Activated T-helper 17 cell treated with anti-CD3 and anti-CD28 coated beads, Interleukin-2, amount 50 U/mL, for 72 hours (primary cell): ENCODE measurements around the gene TBC1D7. TPM values are rescaled to one million over a fixed set of nuclear protein-coding genes. Genes with fewer than 3 reads are reported as not detected.

Experiments
- ATAC-seq: fragments of 150-1000 bp; cut with Tn5 transposase; replicated peaks from 2 replicates; pipeline ENCODE4 v1.10.0; 2021; ENCODE audit warnings: mild to moderate bottlenecking, moderate library complexity
- H3K27ac Mint-ChIP-seq: one replicate; pipeline ENCODE4 v1.8.0; 2022; ENCODE audit warnings: mixed read lengths
- H3K27me3 Mint-ChIP-seq: one replicate; pipeline ENCODE4 v1.8.0; 2022; ENCODE audit warnings: mixed read lengths
- H3K36me3 Mint-ChIP-seq: one replicate; pipeline ENCODE4 v1.8.0; 2022; ENCODE audit warnings: low read depth, mild to moderate bottlenecking, mixed read lengths
- H3K4me1 Mint-ChIP-seq: one replicate; pipeline ENCODE4 v1.8.0; 2022; ENCODE audit warnings: mixed read lengths
- H3K4me3 Mint-ChIP-seq: one replicate; pipeline ENCODE4 v1.8.0; 2022; ENCODE audit warnings: mild to moderate bottlenecking, mixed read lengths
- H3K9me3 Mint-ChIP-seq: one replicate; pipeline ENCODE4 v1.8.0; 2022; ENCODE audit warnings: mixed read lengths
- total RNA-seq, 2 donors: library from RNA; stranded (reverse); gene quantifications; one replicate each; pipeline ENCODE4 v1.2.3, GENCODE V29; 2022

TBC1D7 gene
- 10 to 100 TPM in 1 of 2 donors, 1 to 10 TPM in 1; 9.6 to 16.2 TPM for total RNA-seq

GRCh38 chr6:13328076-13328874 is at the start of gene TBC1D7:
Gene TBC1D7, minus strand, starts transcription at chr6:13328537. Its CDS starts 1,639 bp downstream, at chr6:13326898.
- Mint-ChIP-seq H3K36me3 (peaks cover 33% of the 10 kb centered on the region), H3K4me1 (peaks cover 7% of the 10 kb centered on the region), H3K27ac (peak within 1 kb of the TSS; percentile 94), H3K27me3 (no peaks in the 10 kb centered on the region), H3K9me3 (no peaks in the 10 kb centered on the region), H3K4me3 (peak within 1 kb of the TSS; percentile 92)
- peak; percentile 95 for ATAC-seq

DNA sequence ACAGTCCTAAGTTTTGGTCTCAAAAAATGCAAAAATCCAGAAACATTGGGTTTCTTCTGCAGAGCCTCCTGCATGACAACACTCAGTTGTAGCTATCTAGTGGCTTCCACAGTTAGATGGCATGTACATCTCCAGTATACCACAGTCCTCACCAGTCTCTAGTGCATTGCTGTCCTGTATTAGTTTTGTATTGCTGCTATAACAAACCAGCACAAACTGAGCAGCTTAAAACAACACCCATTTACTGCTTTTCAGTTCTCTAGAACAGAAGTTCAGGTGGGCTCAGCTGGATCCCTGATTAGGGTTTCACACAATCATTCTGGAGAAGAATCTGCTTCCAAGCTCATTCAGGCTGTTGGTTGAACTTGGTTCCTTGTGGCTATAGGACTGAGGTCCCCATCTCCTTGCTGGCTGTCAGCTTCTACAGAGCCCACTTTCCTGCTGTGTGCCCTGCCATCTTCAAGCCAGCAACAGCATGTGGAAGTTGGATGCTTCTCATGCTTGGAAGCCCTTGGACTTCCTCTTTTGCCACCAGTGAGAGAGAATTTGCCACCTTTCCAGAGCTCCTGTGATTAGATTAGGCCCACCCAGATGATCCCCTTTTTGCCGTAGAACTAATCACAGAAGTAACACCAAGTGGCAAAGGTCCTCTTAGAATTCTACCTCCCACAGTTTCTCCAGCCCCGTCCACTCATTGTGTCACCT is 48.9 kb upstream of the TBC1D7 start:
- H3K36me3 Mint-ChIP-seq: no peaks in the 10 kb centered on the region
- no peak for ATAC-seq

GRCh38 chr6:13375360-13375878 is 47.1 kb upstream of the TBC1D7 start:
- ATAC-seq: peak; percentile 93
- no peak overlapping the region for H3K27ac Mint-ChIP-seq
- H3K27me3 Mint-ChIP-seq: no peaks in the 10 kb centered on the region
- H3K9me3 Mint-ChIP-seq: no peaks in the 10 kb centered on the region
- H3K36me3 Mint-ChIP-seq: no peaks in the 10 kb centered on the region
- peak overlapping the region; percentile 23 for H3K4me3 Mint-ChIP-seq
- peaks cover 5% of the 10 kb centered on the region for H3K4me1 Mint-ChIP-seq

More for the DNA sequence above, 48.9 kb upstream of the TBC1D7 start:
- no peaks in the 10 kb centered on the region for H3K9me3 Mint-ChIP-seq
- no peak overlapping the region for H3K4me3 Mint-ChIP-seq
- H3K27me3 Mint-ChIP-seq: no peaks in the 10 kb centered on the region
- H3K4me1 Mint-ChIP-seq: peaks cover 5% of the 10 kb centered on the region
- H3K27ac Mint-ChIP-seq: no peak overlapping the region

DNA sequence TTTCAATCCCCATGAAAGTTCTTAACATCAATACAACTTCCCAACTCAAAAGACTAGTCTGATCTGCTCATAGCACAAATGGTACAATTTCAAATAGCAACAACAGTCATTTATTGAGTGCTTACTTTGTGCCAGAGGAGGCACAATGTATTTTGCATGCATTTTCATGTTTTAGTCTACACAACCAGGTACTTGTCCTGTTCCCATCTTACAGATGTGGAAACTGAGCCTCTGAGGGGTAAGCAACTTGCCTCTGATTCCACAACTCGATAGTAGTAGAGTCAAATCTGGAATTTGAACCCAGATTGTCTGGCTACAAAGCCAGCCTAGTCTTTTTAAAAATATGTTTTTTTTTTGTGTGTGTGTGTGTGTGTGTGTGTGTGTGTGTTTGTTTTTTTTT is 45.6 kb upstream of the TBC1D7 start:
- Mint-ChIP-seq H3K4me1 (peaks cover 5% of the 10 kb centered on the region), H3K36me3 (no peaks in the 10 kb centered on the region), H3K27me3 (no peaks in the 10 kb centered on the region), H3K4me3 (no peak overlapping the region), H3K9me3 (no peaks in the 10 kb centered on the region), H3K27ac (no peak overlapping the region)
- no peak for ATAC-seq

DNA sequence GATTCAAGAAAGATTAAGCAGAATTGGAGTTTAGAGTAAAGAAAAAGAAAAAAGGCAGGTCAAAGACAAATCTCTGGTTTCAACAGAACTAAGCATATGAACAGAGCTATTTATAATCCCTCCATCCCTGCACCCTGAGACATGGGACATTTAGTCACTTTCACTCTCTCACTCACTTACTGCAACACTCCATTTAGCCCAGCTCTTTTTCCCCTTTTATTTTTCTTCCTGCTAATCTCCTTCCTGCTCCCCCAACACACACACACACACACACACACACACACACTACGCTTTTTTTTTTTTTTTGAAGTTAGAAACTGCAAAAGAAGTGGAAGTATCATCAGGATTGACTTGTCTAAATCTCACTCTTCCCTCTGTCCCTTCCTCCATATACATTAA is 45.1 kb upstream of the TBC1D7 start:
- H3K27ac Mint-ChIP-seq: no peak overlapping the region
- no peaks in the 10 kb centered on the region for H3K36me3 Mint-ChIP-seq
- no peak overlapping the region for H3K4me3 Mint-ChIP-seq
- no peaks in the 10 kb centered on the region for H3K9me3 Mint-ChIP-seq
- ATAC-seq: no peak
- H3K27me3 Mint-ChIP-seq: no peaks in the 10 kb centered on the region
- H3K4me1 Mint-ChIP-seq: peaks cover 5% of the 10 kb centered on the region

GRCh38 chr6:13372688-13373487 is 44.6 kb upstream of the TBC1D7 start:
- Mint-ChIP-seq H3K27me3 (no peaks in the 10 kb centered on the region), H3K9me3 (no peaks in the 10 kb centered on the region), H3K36me3 (no peaks in the 10 kb centered on the region), H3K4me3 (no peak overlapping the region), H3K4me1 (peaks cover 5% of the 10 kb centered on the region), H3K27ac (no peak overlapping the region)
- no peak for ATAC-seq

- Mint-ChIP-seq H3K27me3 (no peaks in the 10 kb centered on the region), H3K4me1 (peaks cover 5% of the 10 kb centered on the region), H3K4me3 (no peak overlapping the region), H3K9me3 (no peaks in the 10 kb centered on the region), H3K27ac (no peak overlapping the region), H3K36me3 (no peaks in the 10 kb centered on the region)
- ATAC-seq: no peak
These were observed 43.7 kb upstream of the TBC1D7 start for GRCh38 chr6:13372076-13372475.

- H3K27ac Mint-ChIP-seq: no peak overlapping the region
- no peaks in the 10 kb centered on the region for H3K27me3 Mint-ChIP-seq
- no peaks in the 10 kb centered on the region for H3K9me3 Mint-ChIP-seq
- peaks cover 5% of the 10 kb centered on the region for H3K4me1 Mint-ChIP-seq
- no peak for ATAC-seq
- H3K36me3 Mint-ChIP-seq: no peaks in the 10 kb centered on the region
- H3K4me3 Mint-ChIP-seq: no peak overlapping the region
These were observed 43.2 kb upstream of the TBC1D7 start for GRCh38 chr6:13371421-13372072.

- no peaks in the 10 kb centered on the region for H3K27me3 Mint-ChIP-seq
- H3K9me3 Mint-ChIP-seq: no peaks in the 10 kb centered on the region
- H3K4me3 Mint-ChIP-seq: no peak overlapping the region
- no peaks in the 10 kb centered on the region for H3K36me3 Mint-ChIP-seq
- no peak for ATAC-seq
- peaks cover 5% of the 10 kb centered on the region for H3K4me1 Mint-ChIP-seq
- no peak overlapping the region for H3K27ac Mint-ChIP-seq
These were observed 42.3 kb upstream of the TBC1D7 start for GRCh38 chr6:13370623-13371022.

DNA sequence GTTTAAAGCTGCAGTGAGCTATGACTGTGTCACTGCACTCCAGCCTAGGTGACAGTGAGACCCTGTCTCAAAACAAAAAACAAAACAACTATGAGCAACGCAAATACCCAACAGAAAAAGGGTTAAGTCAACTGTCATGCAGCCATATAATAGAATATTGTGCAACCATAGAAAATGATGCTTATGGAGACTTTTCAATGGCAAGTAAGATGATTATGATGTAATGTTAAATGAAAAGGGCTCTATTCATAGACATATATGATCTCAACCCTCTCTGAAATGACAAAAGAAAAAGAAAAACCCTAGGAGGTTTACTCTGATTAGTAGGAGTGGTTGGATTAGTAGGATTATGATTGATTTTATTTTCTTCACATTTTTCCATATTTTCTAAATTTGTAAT is 41.3 kb upstream of the TBC1D7 start:
- ATAC-seq: no peak
- H3K27me3 Mint-ChIP-seq: no peaks in the 10 kb centered on the region

DNA sequence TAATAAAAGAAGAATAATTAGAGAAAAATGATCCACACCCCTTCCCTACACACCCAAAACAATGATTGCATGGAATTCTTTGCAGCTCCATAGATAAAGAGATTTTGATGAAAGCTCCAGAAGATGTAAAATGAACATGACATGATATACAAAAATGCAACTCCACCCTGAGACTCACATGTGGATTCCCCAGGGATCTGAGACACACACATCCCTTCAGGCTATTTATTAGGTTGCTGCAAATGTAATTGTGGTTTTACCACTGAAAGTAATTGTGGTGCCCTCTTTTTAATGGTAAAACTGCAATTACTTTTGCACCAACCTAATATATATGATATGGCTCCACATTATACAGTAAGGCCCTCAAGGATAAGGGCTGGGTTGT is 40.4 kb upstream of the TBC1D7 start:
- Mint-ChIP-seq H3K27ac (no peak overlapping the region), H3K4me1 (no peaks in the 10 kb centered on the region), H3K27me3 (no peaks in the 10 kb centered on the region), H3K9me3 (no peaks in the 10 kb centered on the region), H3K4me3 (no peak overlapping the region), H3K36me3 (no peaks in the 10 kb centered on the region)
- ATAC-seq: no peak

More for the DNA sequence above, 41.3 kb upstream of the TBC1D7 start:
- Mint-ChIP-seq H3K9me3 (no peaks in the 10 kb centered on the region), H3K27ac (no peak overlapping the region), H3K4me3 (no peak overlapping the region), H3K36me3 (no peaks in the 10 kb centered on the region), H3K4me1 (no peaks in the 10 kb centered on the region)

DNA sequence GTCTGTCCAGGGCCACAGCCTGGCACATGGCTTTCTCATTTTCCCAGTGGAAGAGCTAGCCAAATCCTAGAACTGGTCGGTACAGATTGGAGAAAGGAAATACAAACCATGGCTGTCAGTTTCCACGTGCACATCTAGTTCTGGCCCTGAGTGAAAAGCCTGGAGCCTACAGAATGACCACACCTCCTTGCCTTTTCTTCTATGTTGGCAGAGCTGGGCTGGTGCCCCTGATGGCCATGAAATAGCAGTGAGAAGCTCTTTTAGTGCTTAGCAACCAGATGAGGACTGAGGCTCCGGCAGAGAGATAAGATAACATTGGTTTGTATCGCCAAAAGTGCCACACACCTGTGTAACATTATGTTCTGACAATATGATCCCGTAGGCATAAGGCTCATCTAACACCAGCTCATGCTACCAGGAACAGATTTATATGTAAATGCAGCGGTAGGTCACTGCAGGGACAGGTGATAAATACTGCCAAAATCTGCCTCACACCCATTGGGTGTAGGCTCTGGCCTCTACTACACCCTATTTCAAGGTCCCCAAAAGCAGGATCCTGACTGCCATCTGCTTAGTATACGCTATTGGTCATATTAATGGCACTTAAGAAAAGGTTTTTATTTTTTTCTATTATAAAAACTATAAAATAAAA is 39.9 kb upstream of the TBC1D7 start:
- Mint-ChIP-seq H3K27ac (no peak overlapping the region), H3K4me1 (no peaks in the 10 kb centered on the region), H3K9me3 (no peaks in the 10 kb centered on the region), H3K27me3 (no peaks in the 10 kb centered on the region), H3K36me3 (no peaks in the 10 kb centered on the region), H3K4me3 (no peak overlapping the region)
- ATAC-seq: no peak

DNA sequence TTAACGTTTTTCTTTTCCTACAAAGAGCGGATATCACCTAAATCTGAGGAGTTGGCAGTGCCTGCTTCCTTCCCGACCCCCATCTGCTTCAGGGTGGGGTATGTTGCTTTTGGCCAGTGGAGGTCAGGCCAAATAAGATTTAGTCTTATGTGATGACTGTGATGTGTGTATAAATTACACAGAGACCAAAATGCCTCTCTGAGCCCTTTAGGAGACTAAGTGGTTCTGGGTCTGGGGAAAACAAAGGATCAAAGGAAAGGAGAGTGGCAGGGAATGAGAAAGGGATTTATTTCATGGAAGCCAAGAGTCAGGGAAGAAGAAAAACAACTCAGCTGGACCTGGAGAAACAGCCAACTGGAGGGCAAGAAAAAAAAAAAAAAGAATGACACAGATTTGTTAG is 39.1 kb upstream of the TBC1D7 start:
- no peak for ATAC-seq
- Mint-ChIP-seq H3K9me3 (no peaks in the 10 kb centered on the region), H3K36me3 (no peaks in the 10 kb centered on the region), H3K4me1 (no peaks in the 10 kb centered on the region), H3K27ac (no peak overlapping the region), H3K27me3 (no peaks in the 10 kb centered on the region), H3K4me3 (no peak overlapping the region)

DNA sequence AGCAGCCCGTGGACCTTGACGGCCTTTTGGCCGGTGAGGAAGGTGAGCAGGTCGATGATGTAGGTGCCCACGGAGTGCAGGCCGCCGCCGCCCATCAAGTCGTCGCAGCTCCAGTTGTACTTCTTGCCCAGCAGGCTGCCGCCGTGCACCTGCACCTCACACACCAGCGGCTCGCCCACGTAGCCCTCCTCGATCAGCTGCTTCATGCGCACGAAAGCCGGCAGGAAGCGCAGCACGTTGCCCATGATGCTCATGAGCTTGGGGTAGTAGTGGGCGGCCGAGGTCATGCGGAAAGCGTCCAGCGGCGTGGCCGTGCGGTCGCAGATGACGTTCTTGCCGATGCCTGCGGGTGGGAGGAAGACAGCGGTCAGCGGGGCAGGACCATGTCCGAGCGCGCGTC is 37.0 kb upstream of the TBC1D7 start:
- Mint-ChIP-seq H3K9me3 (no peaks in the 10 kb centered on the region), H3K4me1 (no peaks in the 10 kb centered on the region), H3K27me3 (no peaks in the 10 kb centered on the region), H3K4me3 (no peak overlapping the region), H3K36me3 (no peaks in the 10 kb centered on the region), H3K27ac (no peak overlapping the region)
- ATAC-seq: no peak
